Muscle layer of colon (tissue), 2 donors: Measurements from ENCODE around the gene UGT2B11.
"Not testable (repeated sequence)": the region's sequence is repeated elsewhere in the genome, so short reads cannot be mapped to it uniquely, and the experiment has no call there.

Source experiments
- H3K27ac ChIP-seq: one replicate; pipeline ENCODE4 v1.7.0; 2013; ENCODE audit warnings: low read depth, mild to moderate bottlenecking, low read length, moderate library complexity
- H3K27me3 ChIP-seq, 2 donors: one replicate each; pipeline ENCODE4 v1.7.0; 2013; ENCODE audit warnings: low read length in 2 of 2, mild to moderate bottlenecking in 2 of 2; ENCODE audit not compliant: insufficient read depth in 2 of 2, control insufficient read depth in 1 of 2
- H3K36me3 ChIP-seq: one replicate; pipeline ENCODE4 v1.7.0; 2013; ENCODE audit warnings: mild to moderate bottlenecking, low read length; ENCODE audit not compliant: insufficient read depth
- H3K4me1 ChIP-seq: one replicate; pipeline ENCODE4 v1.7.0; 2013; ENCODE audit warnings: mild to moderate bottlenecking, low read length; ENCODE audit not compliant: insufficient read depth
- H3K4me3 ChIP-seq, 2 donors: one replicate each; pipeline ENCODE4 v1.7.0; 2013; ENCODE audit warnings: low read length in 2 of 2, low read depth in 1 of 2, mild to moderate bottlenecking in 1 of 2, moderate library complexity in 1 of 2
- H3K9ac ChIP-seq: one replicate; pipeline ENCODE4 v1.7.0; 2013; ENCODE audit warnings: low read length
- H3K9me3 ChIP-seq: one replicate; pipeline ENCODE4 v1.7.0; 2013; ENCODE audit warnings: mild to moderate bottlenecking, low read length
- donor health status: abdominal sarcoma.
- donor health status: Adenocarcinoma of cecum.

Gene UGT2B11

GRCh38 chr4:69166376-69166775 is 48.2 kb downstream of the UGT2B11 start:
- H3K4me3 ChIP-seq = not testable (repeated sequence)

GRCh38 chr4:69165707-69166106 is 48.8 kb downstream of the UGT2B11 start:
- H3K36me3 ChIP-seq, H3K9ac ChIP-seq, H3K9me3 ChIP-seq, H3K4me1 ChIP-seq, H3K4me3 ChIP-seq, H3K27me3 ChIP-seq, H3K27ac ChIP-seq: not testable (repeated sequence)

More at GRCh38 chr4:69166376-69166775, 48.2 kb downstream of the UGT2B11 start:
- not testable (repeated sequence) for H3K9ac ChIP-seq, H3K27me3 ChIP-seq, H3K27ac ChIP-seq, H3K4me1 ChIP-seq, H3K36me3 ChIP-seq, H3K9me3 ChIP-seq

DNA sequence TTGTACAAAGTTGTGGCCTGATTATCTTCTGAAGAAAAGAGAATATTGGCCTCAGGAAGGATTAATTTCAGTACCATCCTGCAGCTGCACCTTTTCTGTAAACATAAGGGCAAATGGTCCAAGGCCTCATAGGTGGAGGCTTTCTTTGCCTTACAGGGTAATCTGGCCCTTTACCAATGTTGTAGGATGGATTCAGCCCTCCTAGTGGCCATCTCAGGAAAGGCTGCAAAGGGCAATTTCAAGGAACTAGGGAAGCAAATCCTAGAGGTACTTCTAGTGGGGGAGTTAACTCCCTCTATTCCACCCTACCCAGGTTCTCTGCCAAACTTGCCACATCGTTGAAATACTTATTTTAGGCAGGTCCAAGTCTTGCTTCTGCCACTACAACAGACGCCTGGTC is 57.6 kb downstream of the UGT2B11 start:
- no peaks in the 10 kb centered on the region for H3K27me3 ChIP-seq
- no peaks in the 10 kb centered on the region for H3K36me3 ChIP-seq
- H3K4me1 ChIP-seq = no peaks in the 10 kb centered on the region
- H3K27ac ChIP-seq = no peak overlapping the region
- no peak overlapping the region for H3K9ac ChIP-seq
- H3K9me3 ChIP-seq = no peaks in the 10 kb centered on the region
- H3K4me3 ChIP-seq = no peak overlapping the region

- H3K27ac ChIP-seq = no peak overlapping the region
- no peaks in the 10 kb centered on the region for H3K27me3 ChIP-seq
- no peaks in the 10 kb centered on the region for H3K9me3 ChIP-seq
- H3K4me3 ChIP-seq = no peak overlapping the region
- H3K36me3 ChIP-seq = no peaks in the 10 kb centered on the region
- no peak overlapping the region for H3K9ac ChIP-seq
- H3K4me1 ChIP-seq = no peaks in the 10 kb centered on the region
Measured at GRCh38 chr4:69154021-69154420, 60.5 kb downstream of the UGT2B11 start.
